Measurements from ENCODE around the gene CCDC92. TPM values are rescaled to one million over a fixed set of nuclear protein-coding genes. Genes with fewer than 3 reads are reported as not detected.

CCDC92 gene
- polyA plus RNA-seq, 4 donors, result 21.1 to 33.5 (median 29.2) TPM

- DNase-seq (no peak), FAIRE-seq (no peak)
- no peak overlapping the region for H3K27ac ChIP-seq (ENCODE audit: low read depth in 1 of 3, low read length in 2 of 3)
- H3K4me3 ChIP-seq (ENCODE audit: low read depth in 1 of 3, low read length in 3 of 3), result no peak overlapping the region
- peaks cover 9 to 63% (median 9%) of the 10 kb centered on the region in 3 donors for H3K36me3 ChIP-seq (ENCODE audit: control insufficient read depth in 3 of 3, insufficient read depth in 2 of 3, low read depth in 1 of 3, low read length in 3 of 3)
- no peaks in the 10 kb centered on the region for H3K27me3 ChIP-seq (ENCODE audit: control insufficient read depth in 3 of 3, insufficient read depth in 3 of 3, low read length in 3 of 3)
- H3K4me1 ChIP-seq (ENCODE audit: control insufficient read depth in 3 of 3, insufficient read depth in 2 of 3, low read depth in 1 of 3, low read length in 2 of 3), result peaks cover 0 to 5% (median 2%) of the 10 kb centered on the region in 3 donors
- 86 to 90% (median 87%) methylated on average over 5 of the region's 5 CpGs for WGBS, 3 donors
- peaks cover 0 to 8% of the 10 kb centered on the region in 2 donors for H3K9me3 ChIP-seq (ENCODE audit: control insufficient read depth in 2 of 2, insufficient read depth in 1 of 2, low read depth in 1 of 2, low read length in 1 of 2)
These were observed 28.8 kb downstream of the CCDC92 start for GRCh38 chr12:123943816-123944215.

DNA sequence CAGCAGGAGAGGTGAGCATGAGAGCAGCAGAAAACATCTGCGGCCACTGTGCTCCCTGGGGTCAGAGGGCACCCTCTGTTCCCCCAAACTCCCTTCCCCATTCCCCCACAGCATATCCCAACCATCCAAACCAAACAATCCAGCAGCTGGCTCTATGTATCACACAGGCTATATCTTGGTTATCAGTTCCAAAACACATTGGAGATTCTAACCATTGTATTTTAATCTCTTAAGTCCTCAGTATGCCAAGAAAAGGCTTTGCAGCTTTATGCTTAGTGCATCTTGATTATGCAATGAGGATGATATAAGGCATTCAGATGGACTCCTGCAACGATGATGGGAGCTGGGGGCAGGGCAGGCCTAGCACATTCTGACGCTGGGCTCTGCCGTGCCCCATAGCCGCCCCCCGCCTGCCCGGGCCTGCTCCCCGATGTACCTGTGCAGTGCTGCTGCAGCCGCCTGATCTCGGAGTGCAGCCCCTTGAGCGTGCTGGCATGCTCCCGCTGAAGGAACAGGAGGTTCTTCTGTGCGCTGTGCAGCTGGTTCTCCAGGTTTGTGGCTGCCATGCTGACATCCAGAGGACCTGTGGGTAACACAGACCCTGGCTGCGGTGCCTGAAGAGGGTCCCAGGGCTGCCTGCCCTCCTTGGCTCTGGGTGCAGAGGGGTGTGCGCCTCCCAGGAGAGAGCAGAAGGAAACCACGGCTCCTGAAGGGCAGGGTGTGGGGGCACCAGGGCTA, 29.6 kb downstream of the CCDC92 start:
- H3K36me3 ChIP-seq (ENCODE audit: control insufficient read depth in 3 of 3, insufficient read depth in 2 of 3, low read depth in 1 of 3, low read length in 3 of 3), result peaks cover 9 to 68% (median 9%) of the 10 kb centered on the region in 3 donors
- 90 to 95% (median 94%) methylated on average over 16 of the region's 16 CpGs for WGBS, 3 donors
- no peaks in the 10 kb centered on the region for H3K27me3 ChIP-seq (ENCODE audit: control insufficient read depth in 3 of 3, insufficient read depth in 3 of 3, low read length in 3 of 3)
- no peaks in the 10 kb centered on the region for H3K4me1 ChIP-seq (ENCODE audit: control insufficient read depth in 3 of 3, insufficient read depth in 2 of 3, low read depth in 1 of 3, low read length in 2 of 3)
- peaks cover 0 to 8% of the 10 kb centered on the region in 2 donors for H3K9me3 ChIP-seq (ENCODE audit: control insufficient read depth in 2 of 2, insufficient read depth in 1 of 2, low read depth in 1 of 2, low read length in 1 of 2)
- DNase-seq (no peak), FAIRE-seq (no peak)
- H3K27ac ChIP-seq (ENCODE audit: low read depth in 1 of 3, low read length in 2 of 3), result no peak overlapping the region
- H3K4me3 ChIP-seq (ENCODE audit: low read depth in 1 of 3, low read length in 3 of 3), result no peak overlapping the region

GRCh38 chr12:123942238-123942653, 30.4 kb downstream of the CCDC92 start:
- peaks cover 9 to 73% (median 9%) of the 10 kb centered on the region in 3 donors for H3K36me3 ChIP-seq (ENCODE audit: control insufficient read depth in 3 of 3, insufficient read depth in 2 of 3, low read depth in 1 of 3, low read length in 3 of 3)
- no peaks in the 10 kb centered on the region for H3K27me3 ChIP-seq (ENCODE audit: control insufficient read depth in 3 of 3, insufficient read depth in 3 of 3, low read length in 3 of 3)
- WGBS, 3 donors, result 91 to 97% (median 96%) methylated on average over 10 of the region's 10 CpGs
- peaks cover 0 to 8% of the 10 kb centered on the region in 2 donors for H3K9me3 ChIP-seq (ENCODE audit: control insufficient read depth in 2 of 2, insufficient read depth in 1 of 2, low read depth in 1 of 2, low read length in 1 of 2)
- no peak overlapping the region for H3K27ac ChIP-seq (ENCODE audit: low read depth in 1 of 3, low read length in 2 of 3)
- FAIRE-seq (no peak), DNase-seq (no peak)
- H3K4me3 ChIP-seq (ENCODE audit: low read depth in 1 of 3, low read length in 3 of 3), result no peak overlapping the region
- H3K4me1 ChIP-seq (ENCODE audit: control insufficient read depth in 3 of 3, insufficient read depth in 2 of 3, low read depth in 1 of 3, low read length in 2 of 3), result no peaks in the 10 kb centered on the region

GRCh38 chr12:123941624-123942237, 30.9 kb downstream of the CCDC92 start:
- H3K27me3 ChIP-seq (ENCODE audit: control insufficient read depth in 3 of 3, insufficient read depth in 3 of 3, low read length in 3 of 3), result no peaks in the 10 kb centered on the region
- peaks cover 0 to 8% of the 10 kb centered on the region in 2 donors for H3K9me3 ChIP-seq (ENCODE audit: control insufficient read depth in 2 of 2, insufficient read depth in 1 of 2, low read depth in 1 of 2, low read length in 1 of 2)
- FAIRE-seq (no peak), DNase-seq (no peak)
- peaks cover 9 to 78% (median 9%) of the 10 kb centered on the region in 3 donors for H3K36me3 ChIP-seq (ENCODE audit: control insufficient read depth in 3 of 3, insufficient read depth in 2 of 3, low read depth in 1 of 3, low read length in 3 of 3)
- H3K4me3 ChIP-seq (ENCODE audit: low read depth in 1 of 3, low read length in 3 of 3), result no peak overlapping the region
- 89 to 97% (median 97%) methylated on average over 13 of the region's 13 CpGs for WGBS, 3 donors
- H3K4me1 ChIP-seq (ENCODE audit: control insufficient read depth in 3 of 3, insufficient read depth in 2 of 3, low read depth in 1 of 3, low read length in 2 of 3), result no peaks in the 10 kb centered on the region
- H3K27ac ChIP-seq (ENCODE audit: low read depth in 1 of 3, low read length in 2 of 3), result no peak overlapping the region

DNA sequence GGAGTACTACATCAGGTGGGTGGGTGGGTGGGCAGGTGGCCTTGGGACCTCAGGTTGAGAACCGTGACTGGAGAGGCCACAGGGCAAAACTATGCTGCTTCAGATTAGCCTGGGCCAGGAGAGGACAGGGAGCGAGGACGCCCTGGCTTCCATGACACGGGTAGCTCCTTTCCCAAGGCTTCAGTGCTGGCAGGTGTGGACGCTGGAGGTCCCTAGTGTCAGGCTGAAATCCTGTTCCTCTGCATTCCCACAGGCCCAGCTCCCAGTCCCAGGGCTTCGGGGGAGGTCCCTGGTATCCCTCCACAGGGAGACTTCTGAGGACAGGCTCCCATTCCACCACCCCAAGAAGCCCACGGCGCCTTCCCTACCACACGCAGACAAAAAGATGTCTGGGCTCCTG, 31.6 kb downstream of the CCDC92 start:
- DNase-seq (no peak), FAIRE-seq (no peak)
- H3K36me3 ChIP-seq (ENCODE audit: control insufficient read depth in 3 of 3, insufficient read depth in 2 of 3, low read depth in 1 of 3, low read length in 3 of 3), result peaks cover 9 to 80% (median 9%) of the 10 kb centered on the region in 3 donors
- no peak overlapping the region for H3K27ac ChIP-seq (ENCODE audit: low read depth in 1 of 3, low read length in 2 of 3)
- WGBS, 3 donors, result 95 to 96% (median 95%) methylated on average over 9 of the region's 9 CpGs
- no peak overlapping the region for H3K4me3 ChIP-seq (ENCODE audit: low read depth in 1 of 3, low read length in 3 of 3)
- no peaks in the 10 kb centered on the region for H3K27me3 ChIP-seq (ENCODE audit: control insufficient read depth in 3 of 3, insufficient read depth in 3 of 3, low read length in 3 of 3)
- peaks cover 0 to 8% of the 10 kb centered on the region in 2 donors for H3K9me3 ChIP-seq (ENCODE audit: control insufficient read depth in 2 of 2, insufficient read depth in 1 of 2, low read depth in 1 of 2, low read length in 1 of 2)
- no peaks in the 10 kb centered on the region for H3K4me1 ChIP-seq (ENCODE audit: control insufficient read depth in 3 of 3, insufficient read depth in 2 of 3, low read depth in 1 of 3, low read length in 2 of 3)

DNA sequence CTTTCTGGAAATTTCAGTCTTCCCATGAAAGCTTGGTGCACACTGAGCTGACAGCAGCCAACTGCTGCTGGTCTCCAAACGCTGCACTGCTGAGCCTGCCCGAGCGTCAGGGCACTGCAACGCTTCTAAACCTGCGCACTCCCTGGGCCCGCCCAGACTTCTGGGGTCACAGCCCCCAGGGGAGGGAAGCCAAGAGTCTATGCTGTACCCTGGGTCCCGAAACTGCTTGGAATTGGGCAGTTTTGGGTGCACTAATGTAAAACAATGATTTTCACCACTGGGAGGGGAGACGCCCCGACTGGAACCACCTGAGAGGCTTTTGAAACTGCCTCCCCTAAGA, 32.0 kb downstream of the CCDC92 start:
- no peak overlapping the region for H3K27ac ChIP-seq (ENCODE audit: low read depth in 1 of 3, low read length in 2 of 3)
- peaks cover 0 to 8% of the 10 kb centered on the region in 2 donors for H3K9me3 ChIP-seq (ENCODE audit: control insufficient read depth in 2 of 2, insufficient read depth in 1 of 2, low read depth in 1 of 2, low read length in 1 of 2)
- 95 to 96% (median 96%) methylated on average over 9 of the region's 9 CpGs for WGBS, 3 donors
- H3K27me3 ChIP-seq (ENCODE audit: control insufficient read depth in 3 of 3, insufficient read depth in 3 of 3, low read length in 3 of 3), result no peaks in the 10 kb centered on the region
- H3K36me3 ChIP-seq (ENCODE audit: control insufficient read depth in 3 of 3, insufficient read depth in 2 of 3, low read depth in 1 of 3, low read length in 3 of 3), result peaks cover 9 to 82% (median 9%) of the 10 kb centered on the region in 3 donors
- H3K4me1 ChIP-seq (ENCODE audit: control insufficient read depth in 3 of 3, insufficient read depth in 2 of 3, low read depth in 1 of 3, low read length in 2 of 3), result no peaks in the 10 kb centered on the region
- no peak overlapping the region for H3K4me3 ChIP-seq (ENCODE audit: low read depth in 1 of 3, low read length in 3 of 3)
- FAIRE-seq (no peak), DNase-seq (no peak)

DNA sequence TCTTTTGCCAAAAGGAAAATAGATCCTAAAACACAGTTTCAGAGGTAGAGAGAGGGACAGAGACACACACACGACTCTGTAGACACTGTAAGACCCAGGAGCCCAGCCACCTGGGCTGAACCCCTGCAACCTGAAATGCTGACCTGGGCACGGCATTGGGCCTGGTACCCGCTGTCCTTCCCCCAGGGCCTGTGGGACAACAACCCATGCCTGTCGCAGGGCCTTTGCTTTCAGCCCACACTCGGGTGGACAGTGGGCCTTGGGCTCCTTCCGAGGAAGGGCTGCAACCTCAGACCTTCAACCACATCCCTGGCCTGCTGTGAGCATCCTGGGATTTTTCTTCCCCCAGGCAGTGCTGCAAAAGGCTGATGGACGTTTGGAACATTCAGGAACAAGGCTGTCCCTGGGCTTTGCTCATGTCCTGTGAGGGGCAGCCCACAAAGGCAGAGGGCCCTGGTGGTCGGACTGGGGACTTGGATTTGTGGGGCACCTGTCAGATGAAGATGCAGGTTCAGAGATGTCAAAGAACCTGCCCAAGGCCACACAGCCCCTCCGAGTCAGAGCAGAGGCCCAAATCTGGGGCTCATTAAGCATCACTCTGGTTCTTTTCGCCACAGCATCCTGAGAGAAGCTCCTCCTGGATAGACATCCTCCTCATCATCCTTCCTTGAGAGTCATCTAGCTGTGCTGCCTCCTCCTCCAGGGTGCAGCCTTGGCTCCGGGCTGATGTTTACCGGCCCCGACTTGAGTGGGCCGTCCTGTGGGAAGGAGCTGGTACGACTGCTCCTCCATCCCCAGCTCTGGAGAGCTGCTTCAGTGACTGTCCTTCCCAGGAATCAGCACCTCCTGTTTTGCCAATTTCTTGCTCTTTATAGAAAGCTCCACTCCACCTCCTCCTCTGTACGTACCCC, 32.7 kb downstream of the CCDC92 start:
- peaks cover 6 to 80% (median 9%) of the 10 kb centered on the region in 3 donors for H3K36me3 ChIP-seq (ENCODE audit: control insufficient read depth in 3 of 3, insufficient read depth in 2 of 3, low read depth in 1 of 3, low read length in 3 of 3)
- 88 to 91% (median 90%) methylated on average over 16 of the region's 16 CpGs for WGBS, 3 donors
- no peak for FAIRE-seq

More for the DNA sequence above, 32.7 kb downstream of the CCDC92 start:
- Histone ChIP-seq H3K4me3 (ENCODE audit: low read depth in 1 of 3, low read length in 3 of 3) (no peak overlapping the region), H3K9me3 (ENCODE audit: control insufficient read depth in 2 of 2, insufficient read depth in 1 of 2, low read depth in 1 of 2, low read length in 1 of 2) (peaks cover 0 to 8% of the 10 kb centered on the region in 2 donors), H3K27ac (ENCODE audit: low read depth in 1 of 3, low read length in 2 of 3) (no peak overlapping the region), H3K27me3 (ENCODE audit: control insufficient read depth in 3 of 3, insufficient read depth in 3 of 3, low read length in 3 of 3) (no peaks in the 10 kb centered on the region), H3K4me1 (ENCODE audit: control insufficient read depth in 3 of 3, insufficient read depth in 2 of 3, low read depth in 1 of 3, low read length in 2 of 3) (no peaks in the 10 kb centered on the region)
- no peak for DNase-seq
